EL (cell line): ENCODE measurements around the gene NFKBIL1.

Experiments
- DNase-seq: peaks from one replicate; pipeline ENCODE4 v3.0.0-alpha.2; 2016

NFKBIL1 gene

GRCh38 chr6:31567531-31568370 lies 20.3 kb downstream of the NFKBIL1 start:
- no peak for DNase-seq

GRCh38 chr6:31568537-31568961 lies 21.1 kb downstream of the NFKBIL1 start:
- DNase-seq = no peak

- no peak for DNase-seq
These were observed 22.6 kb downstream of the NFKBIL1 start for GRCh38 chr6:31569861-31570536.

- no peak for DNase-seq
These were observed 24.9 kb downstream of the NFKBIL1 start, which contains the start of gene LTA for GRCh38 chr6:31572041-31572911. TSS of gene LTA (plus strand) at chr6:31572289. CDS start at chr6:31572743, 454 bp downstream.

GRCh38 chr6:31573239-31574105 lies 26.1 kb downstream of the NFKBIL1 start:
- no peak for DNase-seq

- no peak for DNase-seq
These were observed 27.0 kb downstream of the NFKBIL1 start for GRCh38 chr6:31574106-31575061.

- DNase-seq = peak; percentile 21
These were observed 28.0 kb downstream of the NFKBIL1 start, which contains the start of gene TNF for GRCh38 chr6:31575335-31575901. TSS of gene TNF (plus strand) at chr6:31575565. CDS start at chr6:31575742, 177 bp downstream.

GRCh38 chr6:31575952-31576685 lies 28.7 kb downstream of the NFKBIL1 start:
- no peak for DNase-seq

- no peak for DNase-seq
These were observed 29.6 kb downstream of the NFKBIL1 start for GRCh38 chr6:31576897-31577578.

- DNase-seq = no peak
These were observed 30.2 kb downstream of the NFKBIL1 start for GRCh38 chr6:31577579-31577966.

- no peak for DNase-seq
These were observed 31.0 kb downstream of the NFKBIL1 start for GRCh38 chr6:31578184-31579118.

- DNase-seq = no peak
These were observed 31.7 kb downstream of the NFKBIL1 start for GRCh38 chr6:31579119-31579505.

- DNase-seq = no peak
These were observed 32.4 kb downstream of the NFKBIL1 start for GRCh38 chr6:31579546-31580437.

- no peak for DNase-seq
These were observed 33.0 kb downstream of the NFKBIL1 start for GRCh38 chr6:31580438-31580740.

GRCh38 chr6:31580807-31581433 lies 33.5 kb downstream of the NFKBIL1 start:
- DNase-seq = peak; percentile 81

- DNase-seq = peak; percentile 23
These were observed 34.2 kb downstream of the NFKBIL1 start for GRCh38 chr6:31581434-31582229.
